ENCODE results near the gene LEKR1.
"Not testable (repeated sequence)": the region's sequence is repeated elsewhere in the genome, so short reads cannot be mapped to it uniquely, and the experiment has no call there.

LEKR1 gene

DNA sequence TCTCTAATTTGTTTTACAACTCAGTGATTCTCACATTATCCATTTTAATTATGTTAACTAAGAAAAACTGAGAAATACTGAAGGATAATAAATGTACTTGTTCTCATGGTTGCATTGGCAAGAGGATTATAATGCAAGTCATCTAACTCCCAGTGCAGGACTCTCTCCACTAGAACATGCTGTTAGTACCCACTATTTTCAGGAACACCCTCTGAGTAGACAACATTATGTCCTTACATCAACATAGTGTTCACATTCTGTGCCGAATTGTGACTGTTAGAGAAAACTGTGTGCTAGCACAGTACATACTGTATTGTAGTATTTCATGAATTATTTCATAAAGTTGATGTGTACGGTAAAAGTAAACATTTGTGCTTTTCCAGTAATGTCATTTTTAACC, 80.1 kb downstream of the LEKR1 start:
- Histone ChIP-seq H3K4me3 (ENCODE audit: severe bottlenecking) (no peak overlapping the region), H3K4me1 (ENCODE audit: insufficient read depth, poor library complexity, severe bottlenecking) (peaks cover 19% of the 10 kb centered on the region), H3K27me3 (ENCODE audit: insufficient read depth, poor library complexity, severe bottlenecking) (no peaks in the 10 kb centered on the region), H3K27ac (ENCODE audit: poor library complexity, severe bottlenecking) (no peak overlapping the region), H3K36me3 (ENCODE audit: low read depth) (no peaks in the 10 kb centered on the region), H3K9me3 (ENCODE audit: severe bottlenecking) (no peaks in the 10 kb centered on the region)
- no peak for ATAC-seq (ENCODE audit: low read depth)
- no peak for DNase-seq (ENCODE audit: low spot score)
- TF ChIP-seq CTCF (IDR thresholded peaks at IDR 0.05; ENCODE audit: poor library complexity, severe bottlenecking) = no peak

DNA sequence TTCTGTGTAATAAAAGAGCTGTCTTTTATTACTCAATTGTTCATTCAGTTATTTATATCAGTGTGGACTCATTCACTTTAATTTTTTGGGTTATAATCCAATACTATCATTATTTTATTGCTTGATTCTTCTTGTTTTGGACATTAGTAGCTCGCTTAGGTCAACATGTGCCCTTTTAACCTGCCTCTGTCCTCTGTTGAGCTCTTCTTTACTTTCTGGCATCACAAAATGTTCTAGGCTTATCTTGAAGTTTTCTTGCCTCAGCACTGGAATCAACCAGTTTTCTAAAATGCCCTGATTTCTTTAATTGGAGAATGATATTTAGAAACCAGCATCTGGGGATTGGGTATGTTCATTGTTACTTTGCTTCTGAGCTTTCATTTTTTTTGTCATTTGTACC, 82.2 kb downstream of the LEKR1 start:
- DNase-seq (ENCODE audit: low spot score) (no peak), ATAC-seq (ENCODE audit: low read depth) (no peak)
- H3K27ac ChIP-seq (ENCODE audit: poor library complexity, severe bottlenecking) = no peak overlapping the region
- TF ChIP-seq CTCF (IDR thresholded peaks at IDR 0.05; ENCODE audit: poor library complexity, severe bottlenecking) = no peak
- no peak overlapping the region for H3K4me3 ChIP-seq (ENCODE audit: severe bottlenecking)
- H3K27me3 ChIP-seq (ENCODE audit: insufficient read depth, poor library complexity, severe bottlenecking) = no peaks in the 10 kb centered on the region
- no peaks in the 10 kb centered on the region for H3K36me3 ChIP-seq (ENCODE audit: low read depth)
- H3K4me1 ChIP-seq (ENCODE audit: insufficient read depth, poor library complexity, severe bottlenecking) = peaks cover 6% of the 10 kb centered on the region
- no peaks in the 10 kb centered on the region for H3K9me3 ChIP-seq (ENCODE audit: severe bottlenecking)

GRCh38 chr3:156910022-156910421, 83.9 kb downstream of the LEKR1 start:
- no peak overlapping the region for H3K27ac ChIP-seq (ENCODE audit: poor library complexity, severe bottlenecking)
- peaks cover 6% of the 10 kb centered on the region for H3K4me1 ChIP-seq (ENCODE audit: insufficient read depth, poor library complexity, severe bottlenecking)
- ATAC-seq (ENCODE audit: low read depth) (peak; percentile 54; the same call in 2 of the 3 replicates), DNase-seq (ENCODE audit: low spot score) (no peak)
- H3K36me3 ChIP-seq (ENCODE audit: low read depth) = no peaks in the 10 kb centered on the region
- no peak overlapping the region for H3K4me3 ChIP-seq (ENCODE audit: severe bottlenecking)
- no peaks in the 10 kb centered on the region for H3K9me3 ChIP-seq (ENCODE audit: severe bottlenecking)
- TF ChIP-seq CTCF (IDR thresholded peaks at IDR 0.05; ENCODE audit: poor library complexity, severe bottlenecking) = no peak
- H3K27me3 ChIP-seq (ENCODE audit: insufficient read depth, poor library complexity, severe bottlenecking) = no peaks in the 10 kb centered on the region

- ATAC-seq (ENCODE audit: low read depth); H3K4me1 ChIP-seq (ENCODE audit: insufficient read depth, poor library complexity, severe bottlenecking); H3K27me3 ChIP-seq (ENCODE audit: insufficient read depth, poor library complexity, severe bottlenecking); H3K4me3 ChIP-seq (ENCODE audit: severe bottlenecking); H3K36me3 ChIP-seq (ENCODE audit: low read depth); DNase-seq (ENCODE audit: low spot score); H3K9me3 ChIP-seq (ENCODE audit: severe bottlenecking); H3K27ac ChIP-seq (ENCODE audit: poor library complexity, severe bottlenecking): not testable (repeated sequence)
Observed at GRCh38 chr3:156910831-156911230, 84.7 kb downstream of the LEKR1 start.

DNA sequence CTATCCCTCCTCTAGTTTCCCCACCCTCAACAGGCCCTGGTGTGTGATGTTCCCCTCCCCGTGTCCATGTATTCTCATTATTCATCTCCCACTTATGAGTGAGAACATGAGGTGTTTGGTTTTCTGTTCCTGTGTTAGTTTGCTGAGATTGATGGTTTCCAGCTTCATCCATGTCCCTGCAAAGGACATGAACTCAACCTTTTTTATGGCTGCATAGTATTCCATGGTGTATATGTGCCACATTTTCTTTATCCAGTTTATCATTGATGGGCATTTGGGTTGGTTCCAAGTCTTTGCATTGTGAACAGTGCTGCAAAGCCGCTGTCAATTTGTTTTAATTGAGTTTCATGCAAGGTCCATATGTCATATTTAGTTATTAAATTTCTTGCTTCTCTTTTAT, 88.1 kb downstream of the LEKR1 start:
- not testable (repeated sequence) for DNase-seq (ENCODE audit: low spot score); H3K4me1 ChIP-seq (ENCODE audit: insufficient read depth, poor library complexity, severe bottlenecking); H3K27ac ChIP-seq (ENCODE audit: poor library complexity, severe bottlenecking); H3K9me3 ChIP-seq (ENCODE audit: severe bottlenecking); ATAC-seq (ENCODE audit: low read depth); H3K36me3 ChIP-seq (ENCODE audit: low read depth); H3K27me3 ChIP-seq (ENCODE audit: insufficient read depth, poor library complexity, severe bottlenecking); H3K4me3 ChIP-seq (ENCODE audit: severe bottlenecking)

DNA sequence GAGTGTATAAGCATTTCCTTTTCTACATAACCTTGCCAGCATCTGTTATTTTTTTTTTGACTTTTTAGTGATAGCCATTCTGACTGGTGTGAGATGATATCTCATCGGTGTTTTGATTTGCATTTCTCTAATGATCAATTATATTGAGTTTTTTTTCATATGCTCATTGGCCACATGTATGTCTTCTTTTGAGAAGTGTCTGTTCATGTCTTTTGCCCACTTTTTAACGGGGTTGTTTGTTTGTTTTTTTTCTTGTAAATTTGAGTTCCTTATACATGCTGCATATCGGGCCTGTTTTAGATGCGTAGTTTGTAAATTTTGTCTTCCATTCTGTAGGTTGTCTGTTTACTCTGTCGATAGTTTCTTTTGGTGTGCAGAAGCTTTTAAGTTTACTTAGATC, 89.2 kb downstream of the LEKR1 start:
- Histone ChIP-seq H3K27ac (ENCODE audit: poor library complexity, severe bottlenecking) (no peak overlapping the region), H3K4me3 (ENCODE audit: severe bottlenecking) (no peak overlapping the region), H3K9me3 (ENCODE audit: severe bottlenecking) (no peaks in the 10 kb centered on the region), H3K36me3 (ENCODE audit: low read depth) (no peaks in the 10 kb centered on the region), H3K4me1 (ENCODE audit: insufficient read depth, poor library complexity, severe bottlenecking) (no peaks in the 10 kb centered on the region), H3K27me3 (ENCODE audit: insufficient read depth, poor library complexity, severe bottlenecking) (no peaks in the 10 kb centered on the region)
- DNase-seq (ENCODE audit: low spot score) = no peak
- no peak for ATAC-seq (ENCODE audit: low read depth)
- TF ChIP-seq CTCF (IDR thresholded peaks at IDR 0.05; ENCODE audit: poor library complexity, severe bottlenecking) = no peak

All from RWPE2 (cell line).